ENCODE results near the gene EPB41. TPM values are rescaled to one million over a fixed set of nuclear protein-coding genes. Genes with fewer than 3 reads are reported as not detected.
"Not testable (repeated sequence)": the region's sequence is repeated elsewhere in the genome, so short reads cannot be mapped to it uniquely, and the experiment has no call there.

EPB41 gene
- total and polyA plus RNA-seq, 2 of the 4 experiments (the other 2 are of a cell fraction), result 4.6 to 10.0 TPM

GRCh38 chr1:29090937-29091618 is 176.7 kb downstream of the EPB41 start:
- intact Hi-C loops (cut with micrococcal nuclease), result no loop called here

DNA sequence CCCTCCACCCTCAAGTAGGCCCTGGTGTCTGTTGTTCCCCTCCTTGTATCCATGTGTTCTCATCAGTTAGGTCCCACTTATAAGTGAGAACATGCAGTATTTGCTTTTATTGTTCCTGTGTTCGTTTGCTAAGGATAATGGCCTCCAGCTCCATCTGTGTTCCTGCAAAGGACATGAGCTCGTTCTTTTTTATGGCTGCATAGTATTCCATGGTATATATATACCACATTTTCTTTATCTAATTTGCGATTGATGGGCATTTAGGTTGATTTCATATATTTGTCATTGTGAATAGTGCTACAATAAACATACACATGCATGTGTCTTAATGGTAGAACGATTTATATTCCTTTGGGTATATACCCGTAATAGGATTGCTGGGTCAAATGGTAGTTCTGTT is 178.3 kb downstream of the EPB41 start:
- no CpG with 5 or more reads among the region's 5 CpGs for WGBS, 2 experiments (ENCODE audit: extremely low coverage in 2 of 2, insufficient read length in 1 of 2)
- H2BK20ac ChIP-seq (ENCODE audit: low read depth, low read length); H3K9me3 ChIP-seq (ENCODE audit: control insufficient read depth, insufficient read depth, low read length); BruUV-seq (replicated peaks); H3K9ac ChIP-seq (ENCODE audit: low read depth, low read length); intact Hi-C loops (cut with micrococcal nuclease); H4K91ac ChIP-seq (ENCODE audit: insufficient read depth, low read depth, low read length); H3K18ac ChIP-seq (ENCODE audit: low read depth, low read length); H4K20me1 ChIP-seq (ENCODE audit: insufficient read depth, low read length); H3K4me1 ChIP-seq (ENCODE audit: control insufficient read depth, insufficient read depth, low read length); H2AK5ac ChIP-seq (ENCODE audit: low read depth, low read length); H3K4ac ChIP-seq (ENCODE audit: low read depth, low read length); H2BK120ac ChIP-seq (ENCODE audit: low read depth, low read length); H4K8ac ChIP-seq (ENCODE audit: low read depth in 2 of 2, low read length in 2 of 2); H4K5ac ChIP-seq (ENCODE audit: low read depth, low read length); H3K27ac ChIP-seq (ENCODE audit: insufficient read depth, low read length); H3K9me1 ChIP-seq (ENCODE audit: insufficient read depth, low read length); H3K4me2 ChIP-seq (ENCODE audit: low read depth, low read length); DNase-seq; H3K4me3 ChIP-seq (ENCODE audit: insufficient read depth, low read depth, low read length); CTCF ChIA-PET; ATAC-seq (ENCODE audit: low read depth); H3K79me1 ChIP-seq (ENCODE audit: low read depth in 1 of 2, low read length in 2 of 2); H3K27me3 ChIP-seq (ENCODE audit: control insufficient read depth, insufficient read depth, low read length); H3K23ac ChIP-seq (ENCODE audit: low read depth, low read length); H2BK5ac ChIP-seq (ENCODE audit: low read depth, low read length, poor library complexity, severe bottlenecking); H3K36me3 ChIP-seq (ENCODE audit: control insufficient read depth, insufficient read depth, low read length); H2BK15ac ChIP-seq (ENCODE audit: low read depth, low read length); H2AFZ ChIP-seq (replicated peaks; ENCODE audit: low read length, poor library complexity); POLR2A ChIA-PET (ENCODE audit: unreplicated experiment); H3K14ac ChIP-seq (replicated peaks; ENCODE audit: low read depth, low read length); H3K56ac ChIP-seq (ENCODE audit: extremely low read depth, insufficient read depth, low read length); dilution Hi-C loops (cut with HindIII; ENCODE audit: low sequenced_read_pairs, unreplicated experiment); in situ Hi-C loops (cut with MboI; ENCODE audit: low sequenced_read_pairs); H2AK9ac ChIP-seq (replicated peaks; ENCODE audit: low read depth, low read length, poor library complexity): not testable (repeated sequence)

More at GRCh38 chr1:29090937-29091618, 176.7 kb downstream of the EPB41 start:
- Histone ChIP-seq H3K4me3 (ENCODE audit: insufficient read depth, low read depth, low read length) (no peak overlapping the region), H3K9me1 (ENCODE audit: insufficient read depth, low read length) (no peaks in the 10 kb centered on the region), H2AFZ (replicated peaks; ENCODE audit: low read length, poor library complexity) (no peak overlapping the region), H2AK9ac (replicated peaks; ENCODE audit: low read depth, low read length, poor library complexity) (no peak overlapping the region), H3K18ac (ENCODE audit: low read depth, low read length) (no peak overlapping the region), H4K20me1 (ENCODE audit: insufficient read depth, low read length) (no peaks in the 10 kb centered on the region), H3K9me3 (ENCODE audit: control insufficient read depth, insufficient read depth, low read length) (no peaks in the 10 kb centered on the region), H2BK120ac (ENCODE audit: low read depth, low read length) (no peak overlapping the region), H3K36me3 (ENCODE audit: control insufficient read depth, insufficient read depth, low read length) (no peaks in the 10 kb centered on the region), H2BK5ac (ENCODE audit: low read depth, low read length, poor library complexity, severe bottlenecking) (no peak overlapping the region), H4K91ac (ENCODE audit: insufficient read depth, low read depth, low read length) (no peak overlapping the region), H3K14ac (replicated peaks; ENCODE audit: low read depth, low read length) (no peak overlapping the region), H4K5ac (ENCODE audit: low read depth, low read length) (no peak overlapping the region), H3K56ac (ENCODE audit: extremely low read depth, insufficient read depth, low read length) (no peak overlapping the region), H4K8ac (ENCODE audit: low read depth in 2 of 2, low read length in 2 of 2) (no peak overlapping the region), H3K27ac (ENCODE audit: insufficient read depth, low read length) (no peak overlapping the region), H2AK5ac (ENCODE audit: low read depth, low read length) (no peak overlapping the region), H2BK20ac (ENCODE audit: low read depth, low read length) (no peak overlapping the region), H3K23ac (ENCODE audit: low read depth, low read length) (no peak overlapping the region), H3K4me1 (ENCODE audit: control insufficient read depth, insufficient read depth, low read length) (no peaks in the 10 kb centered on the region), H3K79me1 (ENCODE audit: low read depth in 1 of 2, low read length in 2 of 2) (no peaks in the 10 kb centered on the region), H3K4ac (ENCODE audit: low read depth, low read length) (no peak overlapping the region), H2BK15ac (ENCODE audit: low read depth, low read length) (no peak overlapping the region), H3K27me3 (ENCODE audit: control insufficient read depth, insufficient read depth, low read length) (no peaks in the 10 kb centered on the region), H3K4me2 (ENCODE audit: low read depth, low read length) (no peak overlapping the region), H3K9ac (ENCODE audit: low read depth, low read length) (no peak overlapping the region)
- ChIA-PET POLR2A (ENCODE audit: unreplicated experiment) (no interaction called here), CTCF (interaction anchor here (0.5 kb wide), 1 partner anchor 92 kb away, joined by 3 read pairs; no protein-coding TSS in a partner anchor)
- in situ Hi-C loops (cut with MboI; ENCODE audit: low sequenced_read_pairs) (no loop called here), dilution Hi-C loops (cut with HindIII; ENCODE audit: low sequenced_read_pairs, unreplicated experiment) (no loop called here)
- DNase-seq, result no peak
- TF ChIP-seq NFE2L2 (IDR thresholded peaks at IDR 0.05; ENCODE audit: low read depth, low read length) (no peak), CEBPB (IDR thresholded peaks at IDR 0.05; ENCODE audit: low read depth, low read length) (no peak), RFX5 (IDR thresholded peaks at IDR 0.05; ENCODE audit: low read depth, low read length) (no peak), POLR2A (IDR thresholded peaks at IDR 0.05; ENCODE audit: low read depth, low read length) (no peak), ELK1 (IDR thresholded peaks at IDR 0.05; ENCODE audit: borderline replicate concordance, low read depth, low read length) (no peak)
- peak; percentile 37; the same call in 1 of the 2 replicates for ATAC-seq (ENCODE audit: low read depth)
- BruUV-seq (replicated peaks), result no TSS peak

All from IMR-90 (cell line).